DND-41 (cell line): ENCODE results near the gene PYGL.

Experiments
- ATAC-seq: fragments of 200-7000 bp; cut with Tn5 transposase; 3 replicates; pipeline ENCODE4 v1.9.1; 2021; ENCODE audit warnings: low read depth; ENCODE audit not compliant: insufficient read depth
- DNase-seq: peaks from one replicate; pipeline ENCODE4 v3.0.0-alpha.2; 2020
- H2AFZ ChIP-seq: 2 replicates; pipeline ENCODE4 v1.6.0; 2012; ENCODE audit warnings: low read depth, low read length
- H3K27ac ChIP-seq: 2 replicates; pipeline ENCODE4 v1.5.1; 2012; ENCODE audit warnings: low read length, inconsistent platforms
- H3K27me3 ChIP-seq: fragments of 200-600 bp; sonication (generic); 2 replicates; pipeline ENCODE4 v1.6.0; 2012; ENCODE audit warnings: low read length, mild to moderate bottlenecking, inconsistent platforms; ENCODE audit not compliant: insufficient read depth, poor library complexity
- H3K36me3 ChIP-seq: 2 replicates; pipeline ENCODE4 v1.5.1; 2012; ENCODE audit warnings: low read length, inconsistent platforms; ENCODE audit not compliant: insufficient read depth
- H3K4me1 ChIP-seq: 2 replicates; pipeline ENCODE4 v1.5.1; 2012; ENCODE audit warnings: mild to moderate bottlenecking, low read length; ENCODE audit not compliant: insufficient read depth
- H3K4me2 ChIP-seq: 2 replicates; pipeline ENCODE4 v1.6.0; 2012; ENCODE audit warnings: mild to moderate bottlenecking, moderate library complexity, low read length, inconsistent platforms; ENCODE audit not compliant: insufficient read depth
- H3K4me3 ChIP-seq, 2 experiments: fragments of 200-600 bp in 1 of 2; shearing (Covaris generic) in 1 of 2; 2 replicates each; pipeline ENCODE4 v1.5.1; 2012 to 2016; ENCODE audit warnings: inconsistent platforms in 2 of 2, low read length in 2 of 2, mild to moderate bottlenecking in 2 of 2, low read depth in 1 of 2, moderate library complexity in 1 of 2
- H3K79me2 ChIP-seq: 2 replicates; pipeline ENCODE4 v1.6.0; 2012; ENCODE audit warnings: low read length, inconsistent platforms; ENCODE audit not compliant: insufficient read depth
- H3K9ac ChIP-seq: 2 replicates; pipeline ENCODE4 v1.6.0; 2012; ENCODE audit warnings: low read depth, mild to moderate bottlenecking, inconsistent platforms, low read length, moderate library complexity
- H3K9me3 ChIP-seq: 2 replicates; pipeline ENCODE4 v1.5.1; 2012; ENCODE audit warnings: low read length, moderate library complexity, mild to moderate bottlenecking, inconsistent platforms; ENCODE audit not compliant: insufficient read depth, severe bottlenecking
- H4K20me1 ChIP-seq: 2 replicates; pipeline ENCODE4 v1.6.0; 2012; ENCODE audit warnings: low read length; ENCODE audit not compliant: insufficient read depth
- EZH2 ChIP-seq: IDR thresholded peaks from 3 replicates; pipeline ENCODE4 v1.6.1; 2012; ENCODE audit warnings: borderline replicate concordance, low read depth, mild to moderate bottlenecking, moderate library complexity, low read length, inconsistent platforms; ENCODE audit not compliant: severe bottlenecking
- TF ChIP-seq, protein P1 (sequence below): IDR thresholded peaks from 2 replicates; pipeline ENCODE4 v1.5.1; 2012; ENCODE audit warnings: borderline replicate concordance, low read length, moderate library complexity, mild to moderate bottlenecking; ENCODE audit not compliant: poor library complexity, severe bottlenecking; ENCODE audit errors: extremely low read depth

Gene PYGL

DNA sequence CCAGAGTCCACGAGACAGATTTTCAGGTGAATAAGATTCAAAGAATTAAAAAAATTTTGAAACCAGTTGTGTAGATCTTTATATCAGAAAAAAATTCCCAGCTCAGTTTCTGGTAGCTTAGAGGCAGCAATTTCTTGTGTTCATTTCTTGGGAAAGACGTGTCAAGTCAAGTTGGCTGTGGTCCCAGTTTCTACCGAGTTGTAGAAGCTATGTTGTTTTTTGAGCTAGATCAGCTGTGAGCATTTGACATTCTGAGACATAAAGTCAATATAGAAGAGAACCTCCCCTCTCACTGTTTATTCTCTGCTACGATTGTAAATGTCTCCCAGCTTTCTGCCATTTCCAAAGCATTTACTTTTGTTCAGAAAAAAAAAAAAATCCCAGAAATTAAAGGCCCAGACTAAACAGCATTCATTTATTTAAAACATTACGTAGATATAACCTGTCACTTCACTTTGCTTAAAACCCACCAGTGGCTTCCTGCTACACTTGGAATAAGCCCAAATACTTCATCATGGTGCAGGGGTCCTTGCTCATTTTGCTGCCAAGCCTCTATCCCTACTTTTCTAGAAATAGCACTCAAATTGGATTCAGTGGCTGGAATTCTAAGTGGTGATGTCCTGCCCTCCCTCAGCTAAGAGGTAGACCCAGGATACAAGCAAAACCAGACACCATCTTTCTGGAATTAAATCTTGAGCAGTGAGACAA is 20.6 kb upstream of the PYGL start:
- Histone ChIP-seq H3K4me3 (no peak overlapping the region), H3K36me3 (no peaks in the 10 kb centered on the region), H3K4me1 (no peaks in the 10 kb centered on the region), H3K79me2 (no peaks in the 10 kb centered on the region), H3K27me3 (no peaks in the 10 kb centered on the region), H3K4me2 (no peak overlapping the region), H3K9me3 (no peaks in the 10 kb centered on the region), H2AFZ (no peak overlapping the region), H4K20me1 (no peaks in the 10 kb centered on the region), H3K27ac (no peak overlapping the region), H3K9ac (no peak overlapping the region)
- ATAC-seq (no peak), DNase-seq (no peak)
- TF ChIP-seq EZH2 = no peak
- TF ChIP-seq, protein P1, sequence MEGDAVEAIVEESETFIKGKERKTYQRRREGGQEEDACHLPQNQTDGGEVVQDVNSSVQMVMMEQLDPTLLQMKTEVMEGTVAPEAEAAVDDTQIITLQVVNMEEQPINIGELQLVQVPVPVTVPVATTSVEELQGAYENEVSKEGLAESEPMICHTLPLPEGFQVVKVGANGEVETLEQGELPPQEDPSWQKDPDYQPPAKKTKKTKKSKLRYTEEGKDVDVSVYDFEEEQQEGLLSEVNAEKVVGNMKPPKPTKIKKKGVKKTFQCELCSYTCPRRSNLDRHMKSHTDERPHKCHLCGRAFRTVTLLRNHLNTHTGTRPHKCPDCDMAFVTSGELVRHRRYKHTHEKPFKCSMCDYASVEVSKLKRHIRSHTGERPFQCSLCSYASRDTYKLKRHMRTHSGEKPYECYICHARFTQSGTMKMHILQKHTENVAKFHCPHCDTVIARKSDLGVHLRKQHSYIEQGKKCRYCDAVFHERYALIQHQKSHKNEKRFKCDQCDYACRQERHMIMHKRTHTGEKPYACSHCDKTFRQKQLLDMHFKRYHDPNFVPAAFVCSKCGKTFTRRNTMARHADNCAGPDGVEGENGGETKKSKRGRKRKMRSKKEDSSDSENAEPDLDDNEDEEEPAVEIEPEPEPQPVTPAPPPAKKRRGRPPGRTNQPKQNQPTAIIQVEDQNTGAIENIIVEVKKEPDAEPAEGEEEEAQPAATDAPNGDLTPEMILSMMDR = no peak

DNA sequence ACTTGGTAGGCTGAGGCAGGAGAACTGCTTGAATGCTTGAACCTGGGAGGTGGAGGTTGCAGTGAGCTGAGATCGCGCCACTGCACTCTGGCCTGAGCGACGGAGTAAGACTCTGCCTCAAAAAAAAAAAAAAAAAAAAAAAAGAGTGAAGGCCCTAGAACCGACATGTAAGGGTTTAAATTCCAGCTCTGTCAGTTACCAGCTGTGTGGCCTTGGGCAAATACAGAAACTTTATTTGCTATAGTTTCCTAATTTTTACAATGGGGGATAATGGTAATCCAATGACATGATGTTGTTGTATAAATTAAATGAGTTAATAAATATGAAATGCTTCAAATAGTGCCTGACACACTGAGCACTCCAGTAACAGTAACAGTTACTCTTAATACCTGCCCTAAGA is 19.6 kb upstream of the PYGL start:
- H3K79me2 ChIP-seq = no peaks in the 10 kb centered on the region
- H3K4me2 ChIP-seq = no peak overlapping the region
- no peak for ATAC-seq
- TF ChIP-seq, protein P1 = no peak
- TF ChIP-seq EZH2 = no peak
- H3K4me1 ChIP-seq = no peaks in the 10 kb centered on the region
- no peaks in the 10 kb centered on the region for H3K9me3 ChIP-seq
- no peak overlapping the region for H3K4me3 ChIP-seq
- H3K27ac ChIP-seq = no peak overlapping the region
- H4K20me1 ChIP-seq = no peaks in the 10 kb centered on the region
- H3K36me3 ChIP-seq = no peaks in the 10 kb centered on the region
- DNase-seq = no peak
- H3K27me3 ChIP-seq = no peaks in the 10 kb centered on the region
- no peak overlapping the region for H3K9ac ChIP-seq
- H2AFZ ChIP-seq = no peak overlapping the region

DNA sequence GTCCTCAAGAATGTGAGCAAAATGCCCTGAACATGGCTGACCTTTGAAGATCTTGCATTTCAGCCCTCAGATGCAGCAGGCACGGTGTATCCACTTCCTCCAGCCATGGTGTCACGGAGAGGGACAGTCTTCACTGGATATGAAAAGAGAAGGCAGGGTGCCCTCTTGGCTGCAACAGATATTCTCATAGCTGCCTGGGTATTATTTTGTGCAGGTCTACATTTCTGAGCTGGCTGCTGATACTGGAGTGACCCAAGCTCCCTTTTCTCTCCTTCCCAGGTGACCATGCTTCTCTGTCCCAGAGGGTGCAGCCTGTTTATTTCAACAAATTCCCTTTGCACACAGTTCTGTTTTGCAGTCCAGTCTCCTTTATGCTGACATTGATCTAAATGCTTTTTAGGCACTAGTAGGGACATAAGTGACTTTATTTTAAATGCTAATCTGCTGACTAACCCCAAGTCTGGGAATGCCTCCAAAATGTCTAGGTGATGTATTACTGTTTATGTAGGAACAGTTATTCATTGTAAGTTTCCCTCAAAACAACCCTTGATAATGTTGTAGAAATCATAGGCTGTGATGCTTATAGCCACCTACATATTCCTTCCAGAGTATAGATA is 17.4 kb upstream of the PYGL start:
- Histone ChIP-seq H3K4me1 (no peaks in the 10 kb centered on the region), H3K27me3 (no peaks in the 10 kb centered on the region), H3K4me2 (no peak overlapping the region), H3K9ac (no peak overlapping the region), H3K4me3 (no peak overlapping the region), H3K36me3 (no peaks in the 10 kb centered on the region), H4K20me1 (no peaks in the 10 kb centered on the region), H3K27ac (no peak overlapping the region), H3K9me3 (no peaks in the 10 kb centered on the region), H3K79me2 (no peaks in the 10 kb centered on the region), H2AFZ (no peak overlapping the region)
- ATAC-seq = no peak
- TF ChIP-seq EZH2 = no peak
- TF ChIP-seq, protein P1 = no peak
- no peak for DNase-seq
